ENCODE results near the gene PRKRIP1. TPM values are rescaled to one million over a fixed set of nuclear protein-coding genes. Genes with fewer than 3 reads are reported as not detected.

The PRKRIP1 gene
- total RNA-seq, 5 donors from 2014 or later (not counting 1 experiment from before 2014, with no cell fraction given) = 37.1 to 56.2 (median 48.3) TPM

- Mint-ChIP-seq H3K36me3 (no peaks in the 10 kb centered on the region), H3K27ac (no peak overlapping the region)
- DNase-seq = no peak
These were observed 63.2 kb downstream of the PRKRIP1 start for GRCh38 chr7:102459221-102459844.

GRCh38 chr7:102460467-102460866, 64.3 kb downstream of the PRKRIP1 start:
- no peak for ATAC-seq (replicated peaks in 1 of 4)
- POLR2A ChIA-PET = no interaction called here
- whole genome bisulfite sequencing (ENCODE audit: insufficient coverage) = 82% methylated on average over 6 of the region's 8 CpGs
- no peaks in the 10 kb centered on the region for H3K27me3 Mint-ChIP-seq
- Histone ChIP-seq H3K4me1 (ENCODE audit: control insufficient read depth in 1 of 2, extremely low read depth in 1 of 2, insufficient read depth in 2 of 2, low read length in 2 of 2) (peaks cover 10 to 23% of the 10 kb centered on the region in 2 experiments), H3K4me3 (ENCODE audit: control insufficient read depth in 1 of 2, extremely low read depth in 1 of 2, low read length in 1 of 2) (no peak overlapping the region), H3K27ac (ENCODE audit: low read length) (no peak overlapping the region), H3K9me3 (no peaks in the 10 kb centered on the region), H3K27me3 (replicated peaks in 1 of 2; ENCODE audit: control insufficient read depth in 2 of 2, extremely low read depth in 1 of 2, insufficient read depth in 2 of 2, low read length in 1 of 2) (no peaks in the 10 kb centered on the region), H3K36me3 (ENCODE audit: control insufficient read depth in 2 of 2, extremely low read depth in 1 of 2, insufficient read depth in 1 of 2, low read length in 1 of 2) (peaks cover 15 to 33% of the 10 kb centered on the region in 2 donors)
- peaks cover 21 to 26% (median 23%) of the 10 kb centered on the region in 3 donors for H3K4me1 Mint-ChIP-seq
- no peaks in the 10 kb centered on the region for H3K36me3 Mint-ChIP-seq
- H3K9me3 Mint-ChIP-seq = no peaks in the 10 kb centered on the region
- DNase-seq = no peak
- no peak overlapping the region for H3K4me3 Mint-ChIP-seq
- H3K27ac Mint-ChIP-seq = no peak overlapping the region
- CTCF ChIA-PET = no interaction called here

More at GRCh38 chr7:102459221-102459844, 63.2 kb downstream of the PRKRIP1 start:
- Mint-ChIP-seq H3K27me3 (no peaks in the 10 kb centered on the region), H3K4me3 (no peak overlapping the region), H3K4me1 (peaks cover 17 to 21% (median 20%) of the 10 kb centered on the region in 3 donors), H3K9me3 (no peaks in the 10 kb centered on the region)
- CTCF ChIA-PET = no interaction called here
- Histone ChIP-seq H3K4me3 (ENCODE audit: control insufficient read depth in 1 of 2, extremely low read depth in 1 of 2, low read length in 1 of 2) (no peak overlapping the region), H3K27ac (ENCODE audit: low read length) (no peak overlapping the region), H3K27me3 (replicated peaks in 1 of 2; ENCODE audit: control insufficient read depth in 2 of 2, extremely low read depth in 1 of 2, insufficient read depth in 2 of 2, low read length in 1 of 2) (no peaks in the 10 kb centered on the region), H3K9me3 (no peaks in the 10 kb centered on the region), H3K4me1 (ENCODE audit: control insufficient read depth in 1 of 2, extremely low read depth in 1 of 2, insufficient read depth in 2 of 2, low read length in 2 of 2) (peaks cover 9 to 15% of the 10 kb centered on the region in 2 experiments), H3K36me3 (ENCODE audit: control insufficient read depth in 2 of 2, extremely low read depth in 1 of 2, insufficient read depth in 1 of 2, low read length in 1 of 2) (peaks cover 18 to 33% of the 10 kb centered on the region in 2 donors)
- POLR2A ChIA-PET = no interaction called here
- ATAC-seq (replicated peaks in 1 of 4) = no peak
- WGBS (ENCODE audit: insufficient coverage) = 97% methylated on average over 16 of the region's 24 CpGs

- H3K27me3 ChIP-seq (replicated peaks in 1 of 2; ENCODE audit: control insufficient read depth in 2 of 2, extremely low read depth in 1 of 2, insufficient read depth in 2 of 2, low read length in 1 of 2) = no peaks in the 10 kb centered on the region
- ChIA-PET POLR2A (no interaction called here), CTCF (interaction anchor here (0.7 to 1.3 kb wide), 6 partner anchors 14 to 101 kb away, joined by 3 to 5 read pairs (median 3); no protein-coding TSS in a partner anchor)
- DNase-seq = peak in 1 of 35 experiments; percentile 4
- no peak for ATAC-seq (replicated peaks in 1 of 4)
- no peaks in the 10 kb centered on the region for H3K27me3 Mint-ChIP-seq
- H3K4me1 ChIP-seq (ENCODE audit: control insufficient read depth in 1 of 2, extremely low read depth in 1 of 2, insufficient read depth in 2 of 2, low read length in 2 of 2) = peaks cover 14 to 43% of the 10 kb centered on the region in 2 experiments
- WGBS (ENCODE audit: insufficient coverage) = 23% methylated on average over 18 of the region's 24 CpGs
- no peaks in the 10 kb centered on the region for H3K9me3 Mint-ChIP-seq
- peaks cover 34 to 40% (median 37%) of the 10 kb centered on the region in 3 donors for H3K4me1 Mint-ChIP-seq
- H3K27ac ChIP-seq (ENCODE audit: low read length) = peak overlapping the region; percentile 47
- H3K4me3 Mint-ChIP-seq = peak overlapping the region; percentile 89 to 90 (median 89)
- no peaks in the 10 kb centered on the region for H3K36me3 Mint-ChIP-seq
- peak overlapping the region; percentile 93 to 95 for H3K4me3 ChIP-seq (ENCODE audit: control insufficient read depth in 1 of 2, extremely low read depth in 1 of 2, low read length in 1 of 2)
- H3K36me3 ChIP-seq (ENCODE audit: control insufficient read depth in 2 of 2, extremely low read depth in 1 of 2, insufficient read depth in 1 of 2, low read length in 1 of 2) = peaks cover 13 to 25% of the 10 kb centered on the region in 2 donors
- peak overlapping the region; percentile 63 to 87 for H3K27ac Mint-ChIP-seq
- H3K9me3 ChIP-seq = no peaks in the 10 kb centered on the region
These were observed 67.8 kb downstream of the PRKRIP1 start for GRCh38 chr7:102463841-102464576.

GRCh38 chr7:102464577-102465280, 68.6 kb downstream of the PRKRIP1 start, which contains the start of the genes ALKBH4 and LRWD1:
Gene ALKBH4 (minus strand): TSS chr7:102464863. CDS start chr7:102464836, 27 bp downstream.
Gene LRWD1 (plus strand): TSS chr7:102464984. CDS start chr7:102465081, 97 bp downstream.
- peaks cover 14 to 43% of the 10 kb centered on the region in 2 experiments for H3K4me1 ChIP-seq (ENCODE audit: control insufficient read depth in 1 of 2, extremely low read depth in 1 of 2, insufficient read depth in 2 of 2, low read length in 2 of 2)
- Mint-ChIP-seq H3K36me3 (no peaks in the 10 kb centered on the region), H3K4me1 (peaks cover 34 to 40% (median 37%) of the 10 kb centered on the region in 3 donors), H3K27me3 (no peaks in the 10 kb centered on the region), H3K4me3 (peak within 1 kb of the TSS; percentile 89 to 90 (median 89)), H3K9me3 (no peaks in the 10 kb centered on the region), H3K27ac (peak within 1 kb of the TSS; percentile 63 to 87)
- H3K4me3 ChIP-seq (ENCODE audit: control insufficient read depth in 1 of 2, extremely low read depth in 1 of 2, low read length in 1 of 2) = peak within 1 kb of the TSS; percentile 93 to 95
- peaks cover 15 to 23% of the 10 kb centered on the region in 2 donors for H3K36me3 ChIP-seq (ENCODE audit: control insufficient read depth in 2 of 2, extremely low read depth in 1 of 2, insufficient read depth in 1 of 2, low read length in 1 of 2)
- H3K27me3 ChIP-seq (replicated peaks in 1 of 2; ENCODE audit: control insufficient read depth in 2 of 2, extremely low read depth in 1 of 2, insufficient read depth in 2 of 2, low read length in 1 of 2) = no peaks in the 10 kb centered on the region
- H3K9me3 ChIP-seq = no peaks in the 10 kb centered on the region
- CTCF ChIA-PET = interaction anchor here (0.6 to 1.6 kb wide), 9 partner anchors 15 to 102 kb away, joined by 3 to 6 read pairs (median 3); no protein-coding TSS in a partner anchor
- peak within 1 kb of the TSS; percentile 47 for H3K27ac ChIP-seq (ENCODE audit: low read length)
- peak; percentile 97 to 99 (median 97) for ATAC-seq (replicated peaks in 1 of 4)
- WGBS (ENCODE audit: insufficient coverage) = under 1% methylated on average over 81 of the region's 81 CpGs
- DNase-seq = peak; percentile 79 to 96 (median 88)
- POLR2A ChIA-PET = interaction anchor here in 1 of 2 donors (0.6 kb wide), 1 partner anchor 23 kb away, joined by 9 read pairs; no protein-coding TSS in a partner anchor

- peaks cover 29 to 37% (median 36%) of the 10 kb centered on the region in 3 donors for H3K4me1 Mint-ChIP-seq
These were observed 69.9 kb downstream of the PRKRIP1 start for GRCh38 chr7:102466097-102466496.

More at GRCh38 chr7:102466097-102466496, 69.9 kb downstream of the PRKRIP1 start:
- ChIA-PET POLR2A (interaction anchor here in 1 of 2 donors (0.6 kb wide), 2 partner anchors 56 to 1755 kb away, joined by 4 to 6 read pairs; no protein-coding TSS in a partner anchor), CTCF (interaction anchor here (0.6 to 1.6 kb wide), 5 partner anchors 48 to 62 kb away, joined by 3 to 6 read pairs (median 3); no protein-coding TSS in a partner anchor)
- no peaks in the 10 kb centered on the region for H3K9me3 ChIP-seq
- H3K4me3 ChIP-seq (ENCODE audit: control insufficient read depth in 1 of 2, extremely low read depth in 1 of 2, low read length in 1 of 2) = peak overlapping the region in 1 of 2 donors; percentile 95
- peaks cover 16 to 28% of the 10 kb centered on the region in 2 donors for H3K36me3 ChIP-seq (ENCODE audit: control insufficient read depth in 2 of 2, extremely low read depth in 1 of 2, insufficient read depth in 1 of 2, low read length in 1 of 2)
- ATAC-seq (replicated peaks in 1 of 4) (no peak), DNase-seq (no peak)
- H3K4me3 Mint-ChIP-seq = peak overlapping the region; percentile 89 to 90 (median 89)
- H3K27me3 Mint-ChIP-seq = no peaks in the 10 kb centered on the region
- no peaks in the 10 kb centered on the region for H3K27me3 ChIP-seq (replicated peaks in 1 of 2; ENCODE audit: control insufficient read depth in 2 of 2, extremely low read depth in 1 of 2, insufficient read depth in 2 of 2, low read length in 1 of 2)
- no peaks in the 10 kb centered on the region for H3K36me3 Mint-ChIP-seq
- no peaks in the 10 kb centered on the region for H3K9me3 Mint-ChIP-seq
- H3K27ac Mint-ChIP-seq = no peak overlapping the region
- WGBS (ENCODE audit: insufficient coverage) = no CpG with 5 or more reads among the region's 7 CpGs
- no peak overlapping the region for H3K27ac ChIP-seq (ENCODE audit: low read length)
- H3K4me1 ChIP-seq (ENCODE audit: control insufficient read depth in 1 of 2, extremely low read depth in 1 of 2, insufficient read depth in 2 of 2, low read length in 2 of 2) = peaks cover 14 to 43% of the 10 kb centered on the region in 2 experiments
